ENCODE measurements around the gene ALCAM.

The ALCAM gene

DNA sequence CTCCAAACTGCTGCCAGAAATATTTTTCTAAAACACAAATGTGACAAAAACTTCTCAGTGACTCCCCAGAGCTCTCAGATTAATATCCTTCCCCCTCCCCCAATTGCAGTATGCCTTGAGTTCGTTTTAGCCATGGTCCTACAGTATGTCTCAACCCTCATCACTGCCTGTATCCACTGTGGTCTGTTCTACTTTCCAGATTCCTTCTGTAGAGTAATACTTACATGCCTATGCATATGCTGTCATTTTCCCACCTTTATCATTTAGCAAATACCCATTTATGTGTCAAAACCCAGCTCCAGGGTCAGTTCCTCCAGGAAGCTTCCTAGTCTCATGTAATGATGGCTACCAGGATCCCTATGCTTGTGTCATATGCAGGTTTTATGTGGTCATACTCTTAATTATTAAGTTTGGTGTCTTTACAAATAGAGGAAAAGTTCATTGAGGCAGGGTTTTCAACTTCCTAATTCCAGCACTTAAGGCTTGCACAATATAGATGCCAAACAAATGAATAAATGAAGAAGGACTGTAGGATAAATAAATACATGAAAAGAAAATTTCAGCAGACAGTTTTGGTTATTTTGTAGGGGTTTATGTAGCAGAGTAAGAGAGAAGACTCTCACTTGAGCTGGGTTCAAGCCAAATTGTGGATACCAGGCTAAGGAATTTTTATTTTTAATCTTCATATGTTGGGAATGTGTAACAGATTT lies 170.8 kb downstream of the ALCAM start:
- Histone ChIP-seq H3K36me3 (ENCODE audit: insufficient read depth, low read length) (peaks cover 7% of the 10 kb centered on the region), H3K9me3 (ENCODE audit: control insufficient read depth, insufficient read depth, low read length) (no peaks in the 10 kb centered on the region), H3K4me1 (ENCODE audit: insufficient read depth, low read length) (no peaks in the 10 kb centered on the region), H3K9ac (ENCODE audit: low read depth, low read length) (no peak overlapping the region)

DNA sequence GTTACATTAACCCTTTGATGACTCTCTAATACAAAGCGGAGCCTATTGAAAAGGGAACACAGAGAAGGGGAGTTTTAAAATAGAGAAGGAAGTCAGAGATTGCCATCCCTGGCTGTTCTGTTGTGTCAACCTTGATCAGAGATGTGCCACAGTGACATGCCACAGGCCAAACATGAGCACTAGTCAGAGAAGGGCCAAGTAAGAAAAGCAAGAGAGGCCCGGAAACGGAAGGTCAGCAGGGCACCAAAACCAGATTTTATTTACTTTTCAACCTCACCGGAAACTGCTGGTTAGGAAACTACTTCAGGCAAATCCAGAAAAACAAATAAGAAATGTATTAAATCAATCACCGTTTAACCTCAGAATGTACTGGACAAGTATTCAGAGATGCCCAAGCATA lies 171.8 kb downstream of the ALCAM start:
- H3K4me1 ChIP-seq (ENCODE audit: insufficient read depth, low read length): no peaks in the 10 kb centered on the region
- no peaks in the 10 kb centered on the region for H3K9me3 ChIP-seq (ENCODE audit: control insufficient read depth, insufficient read depth, low read length)
- H3K9ac ChIP-seq (ENCODE audit: low read depth, low read length): no peak overlapping the region
- peaks cover 10% of the 10 kb centered on the region for H3K36me3 ChIP-seq (ENCODE audit: insufficient read depth, low read length)

DNA sequence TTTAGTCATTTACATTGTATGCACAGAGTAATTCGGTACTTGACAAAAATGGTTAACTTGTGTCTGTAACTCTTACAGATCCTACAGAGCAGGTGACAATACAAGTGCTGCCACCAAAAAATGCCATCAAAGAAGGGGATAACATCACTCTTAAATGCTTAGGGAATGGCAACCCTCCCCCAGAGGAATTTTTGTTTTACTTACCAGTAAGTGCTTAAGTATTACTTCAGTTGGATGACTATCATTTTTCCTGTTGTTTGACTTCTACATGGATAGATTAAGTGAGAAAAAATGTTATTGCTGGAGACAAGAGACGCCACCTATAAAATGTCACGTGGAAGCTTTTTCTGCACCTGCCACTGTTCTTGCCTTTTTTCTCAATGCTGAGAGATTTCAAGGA lies 173.2 kb downstream of the ALCAM start:
- Histone ChIP-seq H3K9me3 (ENCODE audit: control insufficient read depth, insufficient read depth, low read length) (no peaks in the 10 kb centered on the region), H3K9ac (ENCODE audit: low read depth, low read length) (no peak overlapping the region), H3K4me1 (ENCODE audit: insufficient read depth, low read length) (no peaks in the 10 kb centered on the region), H3K36me3 (ENCODE audit: insufficient read depth, low read length) (peaks cover 14% of the 10 kb centered on the region)

DNA sequence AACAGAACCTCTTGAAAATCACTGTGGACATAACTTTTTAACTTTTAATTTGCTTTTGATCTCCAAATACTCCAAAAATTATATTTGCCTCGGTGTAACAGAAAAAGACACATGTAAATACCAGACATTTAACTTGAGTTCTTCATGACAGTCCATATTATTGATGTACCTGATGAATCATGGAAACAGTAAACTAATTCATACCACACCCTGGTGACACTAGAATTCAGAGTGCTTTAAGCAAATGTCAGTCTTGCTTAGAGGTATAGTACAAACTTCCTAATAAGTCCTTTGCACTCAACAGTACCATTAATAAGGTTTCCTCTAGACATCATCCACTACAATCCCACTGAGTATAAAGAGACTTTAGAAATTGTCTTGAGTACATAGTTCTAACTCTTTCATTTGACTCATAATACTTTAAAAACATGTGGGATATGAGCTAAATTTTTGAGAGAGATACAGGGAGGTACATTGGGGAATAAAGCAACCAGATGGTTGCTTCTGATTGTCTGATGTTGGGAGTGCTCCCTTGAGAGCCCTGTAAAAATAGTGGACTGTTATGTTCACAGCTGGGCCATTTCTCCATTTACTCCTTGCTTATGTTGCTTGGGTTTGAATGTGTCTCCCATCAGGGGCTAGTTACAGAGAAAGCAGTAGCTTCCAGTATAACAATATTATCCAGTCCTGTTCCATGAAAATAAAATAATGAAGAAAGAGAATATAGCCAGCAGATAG lies 175.7 kb downstream of the ALCAM start:
- H3K9me3 ChIP-seq (ENCODE audit: control insufficient read depth, insufficient read depth, low read length): no peaks in the 10 kb centered on the region
- no peaks in the 10 kb centered on the region for H3K4me1 ChIP-seq (ENCODE audit: insufficient read depth, low read length)
- peaks cover 14% of the 10 kb centered on the region for H3K36me3 ChIP-seq (ENCODE audit: insufficient read depth, low read length)
- no peak overlapping the region for H3K9ac ChIP-seq (ENCODE audit: low read depth, low read length)

DNA sequence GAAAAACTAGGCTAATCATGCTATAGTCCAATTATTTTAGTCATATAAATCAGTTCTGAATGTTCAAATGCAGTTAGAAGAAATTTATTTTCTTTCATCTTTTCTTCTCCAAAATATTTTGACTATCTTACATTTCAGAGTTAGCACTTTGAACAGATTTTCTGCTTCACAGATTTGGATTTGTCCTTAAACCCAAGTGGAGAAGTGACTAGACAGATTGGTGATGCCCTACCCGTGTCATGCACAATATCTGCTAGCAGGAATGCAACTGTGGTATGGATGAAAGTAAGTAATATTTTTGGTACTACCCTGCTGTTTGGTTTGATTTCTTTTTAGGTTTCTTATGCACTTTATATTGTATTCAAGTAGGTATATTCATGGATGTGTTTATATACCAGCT lies 178.3 kb downstream of the ALCAM start:
- Histone ChIP-seq H3K9me3 (ENCODE audit: control insufficient read depth, insufficient read depth, low read length) (no peaks in the 10 kb centered on the region), H3K9ac (ENCODE audit: low read depth, low read length) (no peak overlapping the region), H3K36me3 (ENCODE audit: insufficient read depth, low read length) (peaks cover 14% of the 10 kb centered on the region), H3K4me1 (ENCODE audit: insufficient read depth, low read length) (no peaks in the 10 kb centered on the region)

DNA sequence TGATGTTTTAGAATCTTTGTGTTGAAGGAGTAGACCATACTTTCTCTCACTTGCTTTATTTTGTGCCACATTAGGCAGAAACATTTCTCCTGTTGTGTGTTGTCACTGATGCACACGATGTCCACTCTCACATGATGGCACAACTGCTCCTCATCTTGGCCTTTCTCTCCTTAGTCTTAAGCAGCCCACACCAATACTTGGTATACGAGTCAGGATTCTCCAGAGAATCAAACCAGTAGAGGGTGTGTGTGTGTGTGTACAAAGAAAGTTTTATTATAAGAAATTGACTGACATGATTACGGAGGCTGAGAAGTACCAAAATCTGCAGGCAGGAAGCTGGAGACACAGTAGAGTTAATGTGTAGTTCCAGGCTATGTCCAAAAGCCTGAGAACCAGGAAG lies 187.1 kb downstream of the ALCAM start:
- Histone ChIP-seq H3K9me3 (ENCODE audit: control insufficient read depth, insufficient read depth, low read length) (no peaks in the 10 kb centered on the region), H3K4me1 (ENCODE audit: insufficient read depth, low read length) (no peaks in the 10 kb centered on the region), H3K36me3 (ENCODE audit: insufficient read depth, low read length) (no peaks in the 10 kb centered on the region; the same call in 1 of the 2 replicates), H3K9ac (ENCODE audit: low read depth, low read length) (no peak overlapping the region)

DNA sequence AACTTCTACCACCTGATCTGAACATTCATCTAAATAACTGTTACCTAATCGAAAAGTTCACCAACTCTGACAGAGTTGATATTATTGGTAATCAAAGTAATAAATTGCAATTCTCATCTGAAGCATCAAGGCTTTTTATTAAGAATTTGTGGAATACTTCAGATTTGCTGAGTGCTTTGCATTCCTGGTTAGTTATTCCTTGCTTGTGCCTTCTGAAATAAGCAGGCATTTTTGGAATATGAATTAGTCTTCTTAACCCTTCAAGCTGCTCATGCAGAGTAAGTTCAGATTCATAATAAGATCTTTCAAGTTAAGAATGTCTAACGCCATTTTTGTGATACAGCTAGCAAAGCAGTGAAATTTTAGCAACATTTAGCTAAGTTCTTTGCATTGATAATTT lies 188.5 kb downstream of the ALCAM start:
- no peaks in the 10 kb centered on the region for H3K36me3 ChIP-seq (ENCODE audit: insufficient read depth, low read length)
- H3K9me3 ChIP-seq (ENCODE audit: control insufficient read depth, insufficient read depth, low read length): no peaks in the 10 kb centered on the region
- H3K4me1 ChIP-seq (ENCODE audit: insufficient read depth, low read length): no peaks in the 10 kb centered on the region

DNA sequence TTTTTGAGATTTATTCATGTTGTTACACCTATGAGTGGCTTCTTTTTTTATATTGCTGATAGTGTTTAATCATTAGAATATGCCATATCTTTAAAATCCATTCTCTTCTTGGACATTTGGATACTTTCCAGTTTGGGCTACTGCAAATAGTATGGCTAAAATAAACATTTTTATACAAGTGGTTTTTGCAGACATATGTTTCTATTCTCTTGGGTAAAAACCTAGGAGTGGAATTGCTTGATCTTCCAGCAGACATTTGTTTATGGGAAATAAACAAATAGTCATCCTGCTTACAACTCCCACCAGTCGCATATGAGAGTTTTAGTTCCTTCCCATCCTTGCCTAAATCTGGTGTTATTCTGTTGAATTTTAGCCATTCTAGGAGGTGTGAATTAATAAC lies 193.1 kb downstream of the ALCAM start:
- Histone ChIP-seq H3K36me3 (ENCODE audit: insufficient read depth, low read length) (no peaks in the 10 kb centered on the region), H3K9ac (ENCODE audit: low read depth, low read length) (no peak overlapping the region), H3K4me1 (ENCODE audit: insufficient read depth, low read length) (no peaks in the 10 kb centered on the region), H3K9me3 (ENCODE audit: control insufficient read depth, insufficient read depth, low read length) (no peaks in the 10 kb centered on the region)

More for the DNA sequence above, 188.5 kb downstream of the ALCAM start:
- H3K9ac ChIP-seq (ENCODE audit: low read depth, low read length): no peak overlapping the region

DNA sequence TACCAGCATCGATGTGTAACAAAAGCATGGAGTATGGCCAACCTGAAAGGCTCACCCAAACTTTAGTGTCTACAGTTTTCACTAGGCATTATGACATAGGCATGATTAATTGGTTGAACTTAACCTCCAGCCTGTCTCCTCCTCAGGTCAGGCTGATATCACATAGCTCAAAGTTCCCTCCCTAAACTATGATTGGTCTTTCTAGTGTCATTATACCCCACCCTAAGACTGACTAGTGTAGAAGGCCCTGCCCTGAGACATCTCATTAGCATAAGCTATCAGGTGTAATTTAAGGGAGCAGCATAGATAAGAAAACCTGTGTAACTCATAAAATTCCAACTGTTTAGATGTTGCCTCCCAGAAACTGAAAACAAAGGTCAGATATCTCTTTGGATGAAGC lies 195.2 kb downstream of the ALCAM start:
- Histone ChIP-seq H3K9me3 (ENCODE audit: control insufficient read depth, insufficient read depth, low read length) (no peaks in the 10 kb centered on the region), H3K4me1 (ENCODE audit: insufficient read depth, low read length) (no peaks in the 10 kb centered on the region), H3K9ac (ENCODE audit: low read depth, low read length) (no peak overlapping the region), H3K36me3 (ENCODE audit: insufficient read depth, low read length) (no peaks in the 10 kb centered on the region)

DNA sequence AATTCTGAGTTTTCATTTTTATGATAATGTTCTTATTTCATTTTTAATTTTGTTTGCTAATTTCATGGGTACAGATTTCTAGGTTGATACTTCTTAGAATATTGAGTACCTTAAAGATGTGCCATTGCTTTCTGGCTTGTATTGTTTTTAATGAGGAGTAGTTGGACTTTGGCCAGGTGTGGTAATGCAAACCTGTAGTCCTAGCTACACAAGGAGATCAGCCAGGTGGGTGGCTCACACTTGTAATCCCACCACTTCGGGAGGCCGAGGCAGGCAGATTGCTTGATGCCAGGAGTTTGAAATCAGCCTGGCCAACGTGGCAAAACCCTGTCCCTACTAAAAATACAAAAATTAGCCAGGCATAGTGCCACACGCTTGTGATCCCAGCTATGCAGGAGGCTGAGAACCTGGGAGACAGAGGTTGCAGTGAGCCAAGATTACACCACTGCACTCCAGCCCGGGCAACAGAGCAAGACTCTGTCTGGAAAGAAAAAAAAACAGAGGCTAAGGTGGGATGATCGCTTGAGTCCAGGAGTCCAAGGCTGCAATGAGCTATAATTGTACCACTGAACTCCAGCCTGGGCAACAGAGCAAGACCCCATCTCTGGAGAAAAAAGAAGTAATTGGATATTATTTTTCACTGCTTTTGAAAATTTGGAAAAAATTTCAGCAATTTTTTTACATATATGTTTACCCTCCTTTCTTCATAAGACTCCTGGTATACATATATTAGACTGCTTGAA lies 198.0 kb downstream of the ALCAM start:
- Histone ChIP-seq H3K9me3 (ENCODE audit: control insufficient read depth, insufficient read depth, low read length) (no peaks in the 10 kb centered on the region), H3K36me3 (ENCODE audit: insufficient read depth, low read length) (no peaks in the 10 kb centered on the region), H3K4me1 (ENCODE audit: insufficient read depth, low read length) (no peaks in the 10 kb centered on the region), H3K9ac (ENCODE audit: low read depth, low read length) (no peak overlapping the region)

DNA sequence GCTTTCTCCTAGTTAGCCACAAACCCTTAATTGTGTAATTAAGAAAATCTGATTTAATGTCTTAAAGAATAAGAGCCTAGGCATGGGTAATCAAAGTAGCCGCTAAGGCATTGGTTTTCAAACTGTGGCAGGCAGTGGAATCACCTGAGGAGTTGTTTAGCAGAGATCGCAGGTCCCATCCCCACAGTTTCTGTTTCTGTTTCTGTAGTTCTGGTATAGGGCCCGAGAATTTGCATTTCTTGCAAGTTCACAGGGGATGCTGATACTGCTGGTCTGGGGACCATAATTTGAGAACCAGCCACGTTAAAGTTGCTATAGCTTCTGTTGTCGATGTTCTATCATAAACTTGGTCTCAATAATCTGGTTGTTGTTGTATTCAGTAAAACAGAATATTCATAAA lies 204.3 kb downstream of the ALCAM start:
- H3K36me3 ChIP-seq (ENCODE audit: insufficient read depth, low read length): no peaks in the 10 kb centered on the region
- no peaks in the 10 kb centered on the region for H3K9me3 ChIP-seq (ENCODE audit: control insufficient read depth, insufficient read depth, low read length)
- H3K9ac ChIP-seq (ENCODE audit: low read depth, low read length): no peak overlapping the region
- no peaks in the 10 kb centered on the region for H3K4me1 ChIP-seq (ENCODE audit: insufficient read depth, low read length)

DNA sequence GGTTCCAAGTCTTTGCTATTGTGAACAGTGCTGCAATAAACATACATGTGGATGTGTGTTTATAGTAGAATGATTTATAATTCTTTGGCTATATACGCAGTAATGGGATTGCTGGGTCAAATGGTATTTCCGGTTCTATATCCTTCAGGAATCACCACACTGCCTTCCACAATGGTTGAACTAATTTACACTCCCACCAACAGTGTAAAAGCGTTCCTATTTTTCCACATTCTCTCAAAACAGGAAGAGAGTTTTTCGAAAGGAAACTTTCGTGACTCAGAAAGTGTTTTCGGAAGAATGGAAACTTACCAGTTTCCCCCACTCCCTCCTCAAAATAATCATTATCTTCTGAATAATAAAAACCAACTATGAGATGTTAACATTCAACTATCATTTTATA lies 205.8 kb downstream of the ALCAM start:
- Histone ChIP-seq H3K4me1 (ENCODE audit: insufficient read depth, low read length) (no peaks in the 10 kb centered on the region), H3K36me3 (ENCODE audit: insufficient read depth, low read length) (no peaks in the 10 kb centered on the region), H3K9me3 (ENCODE audit: control insufficient read depth, insufficient read depth, low read length) (no peaks in the 10 kb centered on the region), H3K9ac (ENCODE audit: low read depth, low read length) (no peak overlapping the region)

DNA sequence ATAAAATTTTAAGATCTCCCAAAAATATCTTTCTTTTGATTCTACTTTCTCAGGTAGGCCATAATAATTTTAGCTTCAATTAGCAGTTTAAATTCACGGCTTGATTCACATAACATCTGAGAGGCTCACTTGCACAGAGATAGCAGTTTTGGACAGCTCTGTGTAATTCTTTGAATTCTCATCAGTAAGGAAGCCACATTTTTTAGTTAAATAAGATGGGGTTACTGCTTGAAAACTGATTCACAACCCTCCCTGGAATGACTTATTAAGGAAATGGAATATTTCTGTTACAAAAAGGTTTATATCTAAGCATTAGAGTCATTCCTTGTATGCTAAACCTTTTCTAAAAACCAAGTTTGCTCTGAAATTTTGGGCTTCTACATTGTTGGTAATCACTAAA lies 212.7 kb downstream of the ALCAM start:
- H3K9me3 ChIP-seq (ENCODE audit: control insufficient read depth, insufficient read depth, low read length): no peaks in the 10 kb centered on the region; the same call in 1 of the 2 replicates
- H3K9ac ChIP-seq (ENCODE audit: low read depth, low read length): no peak overlapping the region

DNA sequence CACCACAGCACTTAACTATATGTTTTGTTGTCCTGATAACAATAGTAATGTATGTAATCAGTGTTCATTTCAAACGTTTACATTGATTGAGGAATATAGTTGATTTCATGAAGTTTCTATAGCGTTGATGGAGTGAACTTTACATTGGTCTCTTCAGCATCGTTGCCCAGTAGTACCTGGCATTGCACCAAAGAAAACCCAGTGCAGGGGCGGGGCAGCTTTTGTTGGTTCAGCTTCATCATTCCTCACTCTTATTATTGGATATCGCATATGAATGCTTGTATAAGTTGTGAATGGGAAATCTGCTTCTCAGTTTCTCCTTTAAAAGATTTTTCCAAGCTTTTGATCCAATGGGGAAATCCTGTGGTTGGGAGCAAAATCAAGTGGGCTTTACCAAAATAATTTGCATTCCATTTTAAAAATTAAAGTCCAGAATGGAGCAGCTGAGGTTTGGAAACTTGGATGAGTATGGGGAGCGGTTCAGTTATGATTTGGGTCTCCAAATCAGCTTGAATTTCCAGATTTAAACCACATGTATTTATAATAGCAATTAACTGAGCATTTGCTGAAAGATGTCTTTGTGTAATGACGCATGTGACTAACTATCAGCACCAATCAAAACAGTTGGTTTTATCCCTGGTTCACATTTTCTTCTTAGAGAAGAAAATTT lies 213.7 kb downstream of the ALCAM start:
- Histone ChIP-seq H3K9ac (ENCODE audit: low read depth, low read length) (no peak overlapping the region), H3K9me3 (ENCODE audit: control insufficient read depth, insufficient read depth, low read length) (no peaks in the 10 kb centered on the region; the same call in 1 of the 2 replicates), H3K4me1 (ENCODE audit: insufficient read depth, low read length) (no peaks in the 10 kb centered on the region), H3K36me3 (ENCODE audit: insufficient read depth, low read length) (no peaks in the 10 kb centered on the region)

More for the DNA sequence above, 212.7 kb downstream of the ALCAM start:
- Histone ChIP-seq H3K4me1 (ENCODE audit: insufficient read depth, low read length) (no peaks in the 10 kb centered on the region), H3K36me3 (ENCODE audit: insufficient read depth, low read length) (no peaks in the 10 kb centered on the region)
